ENCODE data around the gene OXT.

DNA sequence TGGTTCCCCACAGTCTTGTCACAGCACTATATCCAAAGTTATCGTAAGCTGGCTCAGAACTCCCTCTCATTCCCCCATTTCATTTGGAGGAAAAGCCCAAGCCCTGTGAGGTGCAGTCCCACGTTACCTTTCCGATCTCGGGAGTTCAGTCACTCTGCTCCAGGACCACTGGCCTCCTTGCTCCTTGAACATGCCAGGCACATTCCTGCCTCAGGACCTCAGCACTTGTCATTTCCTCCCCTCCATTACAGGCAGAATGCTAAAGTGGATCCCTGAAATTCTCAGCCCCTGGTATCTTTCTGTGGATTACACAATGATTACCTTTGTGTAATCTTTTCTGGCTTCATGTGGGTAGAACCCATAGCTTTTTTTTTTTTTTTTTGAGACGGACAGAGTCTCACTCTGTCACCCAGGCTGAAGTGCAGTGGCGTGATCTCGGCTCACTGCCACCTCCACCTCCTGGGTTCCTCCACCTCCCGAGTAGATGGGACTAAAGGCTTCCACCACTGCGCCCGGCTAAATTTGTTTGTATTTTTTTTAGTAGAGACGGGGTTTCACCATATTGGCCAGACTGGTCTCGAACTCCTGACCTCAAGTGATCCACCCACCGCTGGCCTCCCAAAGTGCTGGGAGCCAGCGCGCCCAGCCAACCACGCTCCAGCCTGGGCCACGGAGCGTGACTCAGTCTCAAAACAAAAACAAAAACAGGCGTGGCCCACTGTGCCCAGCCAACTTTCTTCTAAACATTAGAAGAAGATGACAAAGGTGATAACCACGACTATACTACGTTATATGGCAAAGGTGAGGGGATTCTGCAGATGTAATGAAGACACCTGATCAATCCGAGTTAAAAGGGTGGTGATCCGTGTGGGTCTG, 4.0 kb upstream of the OXT start:
- no peak for TF ChIP-seq ESRRG (CRISPR knock-in tag; IDR thresholded peaks at IDR 0.05)
- no peak for TF ChIP-seq RARB (CRISPR knock-in tag; IDR thresholded peaks at IDR 0.05)
- no peak for TF ChIP-seq CSDC2 (CRISPR knock-in tag; IDR thresholded peaks at IDR 0.05)
- no peak for TF ChIP-seq TCF4 (CRISPR knock-in tag; IDR thresholded peaks at IDR 0.05; ENCODE audit: borderline replicate concordance)
- TF ChIP-seq SNAI2 (CRISPR knock-in tag; IDR thresholded peaks at IDR 0.05): no peak
- no peak for TF ChIP-seq OSR1 (CRISPR knock-in tag; IDR thresholded peaks at IDR 0.05)
- TF ChIP-seq TSHZ2 (CRISPR knock-in tag; IDR thresholded peaks at IDR 0.05): no peak
- no peak for TF ChIP-seq CREB5 (CRISPR knock-in tag; IDR thresholded peaks at IDR 0.05; ENCODE audit: low read depth)
- TF ChIP-seq, protein P1, sequence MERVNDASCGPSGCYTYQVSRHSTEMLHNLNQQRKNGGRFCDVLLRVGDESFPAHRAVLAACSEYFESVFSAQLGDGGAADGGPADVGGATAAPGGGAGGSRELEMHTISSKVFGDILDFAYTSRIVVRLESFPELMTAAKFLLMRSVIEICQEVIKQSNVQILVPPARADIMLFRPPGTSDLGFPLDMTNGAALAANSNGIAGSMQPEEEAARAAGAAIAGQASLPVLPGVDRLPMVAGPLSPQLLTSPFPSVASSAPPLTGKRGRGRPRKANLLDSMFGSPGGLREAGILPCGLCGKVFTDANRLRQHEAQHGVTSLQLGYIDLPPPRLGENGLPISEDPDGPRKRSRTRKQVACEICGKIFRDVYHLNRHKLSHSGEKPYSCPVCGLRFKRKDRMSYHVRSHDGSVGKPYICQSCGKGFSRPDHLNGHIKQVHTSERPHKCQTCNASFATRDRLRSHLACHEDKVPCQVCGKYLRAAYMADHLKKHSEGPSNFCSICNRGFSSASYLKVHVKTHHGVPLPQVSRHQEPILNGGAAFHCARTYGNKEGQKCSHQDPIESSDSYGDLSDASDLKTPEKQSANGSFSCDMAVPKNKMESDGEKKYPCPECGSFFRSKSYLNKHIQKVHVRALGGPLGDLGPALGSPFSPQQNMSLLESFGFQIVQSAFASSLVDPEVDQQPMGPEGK (CRISPR knock-in tag; IDR thresholded peaks at IDR 0.05; ENCODE audit: borderline replicate concordance): no peak
- no peak for TF ChIP-seq GLIS3 (CRISPR knock-in tag; IDR thresholded peaks at IDR 0.05)

All from SK-N-SH treated with all-trans-retinoic acid at 6 μM for 48 hours (cell line).